SK-N-SH treated with all-trans-retinoic acid at 6 μM for 48 hours (cell line): ENCODE data around the gene UPP2.

Experiments used
- ATAC-seq: fragments of 200-7000 bp; cut with Tn5 transposase; 3 replicates; pipeline ENCODE4 v1.9.1; 2020; ENCODE audit warnings: mild to moderate bottlenecking, moderate library complexity
- ARNTL ChIP-seq: fragments of 450-650 bp; formaldehyde crosslinking; IDR thresholded peaks from 2 replicates; pipeline ENCODE4 v1.5.0; 2020; ENCODE audit warnings: low read depth, mild to moderate bottlenecking, moderate library complexity, borderline replicate concordance
- BACH2 ChIP-seq: fragments of 250-450 bp; sonication (Bioruptor Pico); IDR thresholded peaks from 2 replicates; pipeline ENCODE4 v1.9.0; 2021; ENCODE audit warnings: mild to moderate bottlenecking, borderline replicate concordance
- CSDC2 ChIP-seq: fragments of 250-450 bp; sonication (Bioruptor Pico); IDR thresholded peaks from 2 replicates; pipeline ENCODE4 v1.5.0; 2020; ENCODE audit warnings: mild to moderate bottlenecking, moderate library complexity
- ESRRG ChIP-seq: fragments of 250-450 bp; sonication (Bioruptor Pico); IDR thresholded peaks from 2 replicates; pipeline ENCODE4 v1.6.1; 2021; ENCODE audit warnings: mild to moderate bottlenecking
- GLIS3 ChIP-seq: fragments of 250-450 bp; sonication (Bioruptor Pico); IDR thresholded peaks from 2 replicates; pipeline ENCODE4 v1.5.0; 2020; ENCODE audit warnings: mild to moderate bottlenecking, moderate library complexity
- OSR1 ChIP-seq: fragments of 250-450 bp; sonication (Bioruptor Pico); IDR thresholded peaks from 2 replicates; pipeline ENCODE4 v1.8.0; 2022; ENCODE audit warnings: moderate library complexity, mild to moderate bottlenecking, inconsistent platforms
- PATZ1 ChIP-seq: fragments of 250-450 bp; sonication (Bioruptor Pico); IDR thresholded peaks from 2 replicates; pipeline ENCODE4 v1.8.0; 2020; ENCODE audit warnings: mild to moderate bottlenecking, moderate library complexity, borderline replicate concordance
- POU6F1 ChIP-seq: fragments of 250-450 bp; sonication (Bioruptor Pico); IDR thresholded peaks from 2 replicates; pipeline ENCODE4 v1.8.0; 2021; ENCODE audit warnings: low read depth, mild to moderate bottlenecking, moderate library complexity, borderline replicate concordance
- PPARA ChIP-seq: fragments of 250-450 bp; sonication (Bioruptor Pico); IDR thresholded peaks from 2 replicates; pipeline ENCODE4 v1.5.0; 2020; ENCODE audit warnings: mild to moderate bottlenecking, borderline replicate concordance
- RARB ChIP-seq: fragments of 250-450 bp; sonication (Bioruptor Pico); IDR thresholded peaks from 2 replicates; pipeline ENCODE4 v1.8.0; 2021; ENCODE audit warnings: mild to moderate bottlenecking, moderate library complexity
- SNAI2 ChIP-seq: fragments of 250-450 bp; sonication (Bioruptor Pico); IDR thresholded peaks from 2 replicates; pipeline ENCODE4 v1.5.0; 2020; ENCODE audit warnings: mild to moderate bottlenecking, moderate library complexity
- TCF4 ChIP-seq: fragments of 250-450 bp; sonication (Bioruptor Pico); IDR thresholded peaks from 2 replicates; pipeline ENCODE4 v1.8.0; 2021; ENCODE audit warnings: mild to moderate bottlenecking, moderate library complexity, borderline replicate concordance
- TOX ChIP-seq: fragments of 250-450 bp; sonication (Bioruptor Pico); IDR thresholded peaks from 2 replicates; pipeline ENCODE4 v1.8.0; 2021; ENCODE audit warnings: mild to moderate bottlenecking, moderate library complexity, borderline replicate concordance
- TSHZ2 ChIP-seq: fragments of 250-450 bp; sonication (Bioruptor Pico); IDR thresholded peaks from 2 replicates; pipeline ENCODE4 v1.5.0; 2020; ENCODE audit warnings: mild to moderate bottlenecking, moderate library complexity
- ZC3H10 ChIP-seq: fragments of 250-450 bp; sonication (Bioruptor Pico); IDR thresholded peaks from 2 replicates; pipeline ENCODE4 v1.5.1; 2021; ENCODE audit warnings: mild to moderate bottlenecking, moderate library complexity
- ZFP3 ChIP-seq: fragments of 250-450 bp; sonication (Bioruptor Pico); IDR thresholded peaks from 2 replicates; pipeline ENCODE4 v1.5.0; 2020; ENCODE audit warnings: mild to moderate bottlenecking, moderate library complexity
- ZFP30 ChIP-seq: fragments of 450-650 bp; formaldehyde crosslinking; IDR thresholded peaks from 2 replicates; pipeline ENCODE4 v1.5.0; 2022; ENCODE audit warnings: mild to moderate bottlenecking, moderate library complexity
- ZNF565 ChIP-seq: fragments of 450-650 bp; formaldehyde crosslinking; conservative IDR thresholded peaks from 2 replicates; pipeline ENCODE4 v1.5.0; 2020; ENCODE audit warnings: low read depth, mild to moderate bottlenecking, moderate library complexity
- ZNF70 ChIP-seq: fragments of 450-650 bp; formaldehyde crosslinking; IDR thresholded peaks from 2 replicates; pipeline ENCODE4 v1.5.0; 2020; ENCODE audit warnings: mild to moderate bottlenecking, moderate library complexity
- ZNF8 ChIP-seq: fragments of 450-650 bp; formaldehyde crosslinking; IDR thresholded peaks from 2 replicates; pipeline ENCODE4 v1.5.0; 2020; ENCODE audit warnings: mild to moderate bottlenecking, moderate library complexity
- TF ChIP-seq, protein P1 (sequence below): fragments of 250-450 bp; sonication (Bioruptor Pico); IDR thresholded peaks from 2 replicates; pipeline ENCODE4 v1.5.1; 2020; ENCODE audit warnings: low read depth, mild to moderate bottlenecking, moderate library complexity

Gene UPP2

GRCh38 chr2:158143703-158144360 is 42.2 kb downstream of the UPP2 start (continued):
- TF ChIP-seq TCF4 (CRISPR knock-in tag): no peak
- TF ChIP-seq TSHZ2 (CRISPR knock-in tag): no peak
- no peak for TF ChIP-seq BACH2 (CRISPR knock-in tag)
- TF ChIP-seq ZNF565 (CRISPR knock-in tag): no peak
- TF ChIP-seq PPARA (CRISPR knock-in tag): no peak
- no peak for TF ChIP-seq CSDC2 (CRISPR knock-in tag)
- TF ChIP-seq ZC3H10 (CRISPR knock-in tag): no peak
- TF ChIP-seq GLIS3 (CRISPR knock-in tag): no peak
- no peak for TF ChIP-seq TOX (CRISPR knock-in tag)

- no peak for TF ChIP-seq ZFP3 (CRISPR knock-in tag)
- TF ChIP-seq ESRRG (CRISPR knock-in tag): no peak
- TF ChIP-seq PPARA (CRISPR knock-in tag): no peak
- TF ChIP-seq SNAI2 (CRISPR knock-in tag): no peak
- no peak for TF ChIP-seq BACH2 (CRISPR knock-in tag)
- no peak for TF ChIP-seq ZNF8 (CRISPR knock-in tag)
- no peak for TF ChIP-seq ZFP30 (CRISPR knock-in tag)
- no peak for TF ChIP-seq CSDC2 (CRISPR knock-in tag)
- no peak for TF ChIP-seq RARB (CRISPR knock-in tag)
- TF ChIP-seq, all 23 proteins: peak for 0
- ATAC-seq: no peak
Measured at GRCh38 chr2:158144914-158145625, 43.4 kb downstream of the UPP2 start.

GRCh38 chr2:158153270-158154015 is 51.8 kb downstream of the UPP2 start:
- no peak for TF ChIP-seq ARNTL
- TF ChIP-seq ZNF70 (CRISPR knock-in tag): no peak
- TF ChIP-seq RARB (CRISPR knock-in tag): no peak
- no peak for ATAC-seq

DNA sequence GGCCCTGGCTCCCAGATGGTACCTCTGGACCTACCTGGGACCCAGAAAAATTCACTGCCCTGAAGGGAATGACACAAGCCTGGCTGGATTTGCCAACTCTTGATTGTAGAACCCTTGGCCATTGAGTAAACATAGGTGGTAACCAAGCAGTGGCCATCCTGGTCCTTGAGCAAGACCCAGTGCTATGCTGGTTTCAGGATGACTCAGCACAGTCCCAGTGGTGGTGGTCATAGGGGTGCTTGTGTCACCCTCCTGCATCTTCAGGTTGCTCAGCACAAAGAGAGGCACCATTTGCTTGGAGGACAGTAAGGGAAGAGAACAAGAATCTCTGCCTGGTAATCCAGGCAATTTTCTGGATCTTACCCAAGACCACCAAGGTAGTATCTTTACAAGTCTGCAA is 52.9 kb downstream of the UPP2 start:
- no peak for ATAC-seq
- TF ChIP-seq SNAI2 (CRISPR knock-in tag) (no peak), ZNF8 (CRISPR knock-in tag) (no peak), POU6F1 (no peak), TSHZ2 (CRISPR knock-in tag) (no peak), ZFP30 (CRISPR knock-in tag) (no peak), ZNF565 (CRISPR knock-in tag) (no peak), ZC3H10 (CRISPR knock-in tag) (no peak), OSR1 (CRISPR knock-in tag) (no peak), GLIS3 (CRISPR knock-in tag) (no peak), RARB (CRISPR knock-in tag) (no peak), TCF4 (CRISPR knock-in tag) (no peak), ZFP3 (CRISPR knock-in tag) (no peak), PATZ1 (CRISPR knock-in tag) (no peak)
- TF ChIP-seq, protein P1, sequence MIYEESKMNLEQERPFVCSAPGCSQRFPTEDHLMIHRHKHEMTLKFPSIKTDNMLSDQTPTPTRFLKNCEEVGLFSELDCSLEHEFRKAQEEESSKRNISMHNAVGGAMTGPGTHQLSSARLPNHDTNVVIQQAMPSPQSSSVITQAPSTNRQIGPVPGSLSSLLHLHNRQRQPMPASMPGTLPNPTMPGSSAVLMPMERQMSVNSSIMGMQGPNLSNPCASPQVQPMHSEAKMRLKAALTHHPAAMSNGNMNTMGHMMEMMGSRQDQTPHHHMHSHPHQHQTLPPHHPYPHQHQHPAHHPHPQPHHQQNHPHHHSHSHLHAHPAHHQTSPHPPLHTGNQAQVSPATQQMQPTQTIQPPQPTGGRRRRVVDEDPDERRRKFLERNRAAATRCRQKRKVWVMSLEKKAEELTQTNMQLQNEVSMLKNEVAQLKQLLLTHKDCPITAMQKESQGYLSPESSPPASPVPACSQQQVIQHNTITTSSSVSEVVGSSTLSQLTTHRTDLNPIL (CRISPR knock-in tag): no peak
